Islet precursor cell (in vitro differentiated cells): ENCODE data around the gene SLC44A5.

ENCODE experiments used
- DNase-seq: peaks from one replicate; pipeline ENCODE4 v3.0.0-alpha.2; 2018

SLC44A5 gene

GRCh38 chr1:75170981-75171380, 439.9 kb downstream of the SLC44A5 start:
- no peak for DNase-seq

DNA sequence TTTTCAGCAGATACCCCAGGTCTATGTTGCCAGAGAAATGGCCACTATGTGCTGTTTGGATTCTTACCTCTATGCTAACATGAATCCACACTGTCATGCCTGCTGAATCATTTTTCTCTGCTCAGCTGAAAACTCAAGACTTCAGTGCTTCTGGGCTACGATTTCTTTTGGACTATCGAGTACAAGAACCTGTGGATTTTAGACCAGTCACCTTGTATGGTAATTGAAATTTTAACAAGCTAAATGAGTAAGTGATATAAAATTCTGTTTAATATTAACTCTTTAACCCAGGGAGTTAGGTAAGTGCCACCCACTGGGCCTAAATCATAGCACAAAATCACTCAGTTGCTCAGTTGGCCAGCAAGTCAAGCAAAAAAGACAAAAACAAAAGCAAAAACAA, 440.9 kb downstream of the SLC44A5 start:
- DNase-seq, result no peak

DNA sequence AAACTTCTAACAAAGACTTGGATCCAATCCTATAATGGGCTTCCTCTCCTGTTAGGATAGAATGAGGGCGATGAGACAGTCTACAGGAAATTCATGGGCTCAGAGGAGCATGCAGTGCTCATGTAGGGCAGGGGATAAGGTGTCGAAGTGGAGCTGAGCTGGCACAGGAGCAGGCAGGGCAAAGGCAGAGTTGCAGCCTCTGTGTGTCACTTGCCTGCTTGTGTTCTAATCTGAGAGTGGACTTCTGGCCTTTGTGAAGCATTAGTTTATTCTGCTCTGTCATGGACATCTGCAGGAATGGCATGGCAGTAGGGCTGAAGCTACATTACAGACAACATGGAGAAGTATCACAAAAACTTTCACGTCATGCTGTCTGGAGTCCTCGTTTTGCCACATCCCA, 444.1 kb downstream of the SLC44A5 start:
- no peak for DNase-seq

GRCh38 chr1:75165264-75165663, 445.6 kb downstream of the SLC44A5 start:
- DNase-seq, result no peak

- no peak for DNase-seq
These were observed 451.8 kb downstream of the SLC44A5 start for GRCh38 chr1:75159154-75159553.
